GM19328 (cell line): ENCODE data around the gene ALK.

Experiments
- ATAC-seq: cut with Tn5 transposase; IDR thresholded peaks from one replicate; pipeline ENCODE4 v1.9.1; 2021; ENCODE audit warnings: mild to moderate bottlenecking, moderate library complexity; ENCODE audit not compliant: unreplicated experiment

The ALK gene

GRCh38 chr2:29463181-29463900 lies 458.0 kb downstream of the ALK start:
- no peak for ATAC-seq

GRCh38 chr2:29462293-29462692 lies 459.1 kb downstream of the ALK start:
- ATAC-seq, result no peak

- no peak for ATAC-seq
Measured at GRCh38 chr2:29460190-29460589, 461.2 kb downstream of the ALK start.

- ATAC-seq, result no peak
Measured at GRCh38 chr2:29459445-29460179, 461.8 kb downstream of the ALK start.

GRCh38 chr2:29456429-29456828 lies 465.0 kb downstream of the ALK start:
- ATAC-seq, result no peak

- no peak for ATAC-seq
Measured at GRCh38 chr2:29455200-29455860, 466.1 kb downstream of the ALK start.

- ATAC-seq, result no peak
Measured at GRCh38 chr2:29452036-29452435, 469.4 kb downstream of the ALK start.

GRCh38 chr2:29450596-29451222 lies 470.7 kb downstream of the ALK start:
- no peak for ATAC-seq

- ATAC-seq, result no peak
Measured at GRCh38 chr2:29449499-29449898, 471.9 kb downstream of the ALK start.

GRCh38 chr2:29448096-29448688 lies 473.2 kb downstream of the ALK start:
- no peak for ATAC-seq

GRCh38 chr2:29447513-29447912 lies 473.9 kb downstream of the ALK start:
- no peak for ATAC-seq

GRCh38 chr2:29446847-29447246 lies 474.5 kb downstream of the ALK start:
- no peak for ATAC-seq

GRCh38 chr2:29444150-29444549 lies 477.2 kb downstream of the ALK start:
- ATAC-seq, result no peak

GRCh38 chr2:29443627-29444026 lies 477.8 kb downstream of the ALK start:
- no peak for ATAC-seq

GRCh38 chr2:29443151-29443550 lies 478.2 kb downstream of the ALK start:
- ATAC-seq, result no peak

- no peak for ATAC-seq
Measured at GRCh38 chr2:29440921-29441623, 480.3 kb downstream of the ALK start.

- no peak for ATAC-seq
Measured at GRCh38 chr2:29433920-29434319, 487.5 kb downstream of the ALK start.

- no peak for ATAC-seq
Measured at GRCh38 chr2:29433128-29433527, 488.3 kb downstream of the ALK start.

GRCh38 chr2:29431485-29431884 lies 489.9 kb downstream of the ALK start:
- ATAC-seq, result no peak

- ATAC-seq, result no peak
Measured at GRCh38 chr2:29430382-29431112, 490.8 kb downstream of the ALK start.
